ENCODE data around the gene IQSEC1. TPM values are rescaled to one million over a fixed set of nuclear protein-coding genes. Genes with fewer than 3 reads are reported as not detected.

The IQSEC1 gene
- total and polyA plus RNA-seq, 2 donors (not counting 3 experiments of a cell fraction or from before 2014, with no cell fraction given) = 5.2 to 18.0 TPM

GRCh38 chr3:13120928-13121552 is 47.8 kb upstream of the IQSEC1 start:
- no peaks in the 10 kb centered on the region for H3K9me3 ChIP-seq (replicated peaks; ENCODE audit: control insufficient read depth, insufficient read depth, low read length)
- DNase-seq (ENCODE audit: low read depth, low spot score) = no peak
- H3K9ac ChIP-seq (replicated peaks; ENCODE audit: extremely low read depth, insufficient read depth, low read length) = no peak overlapping the region
- no peaks in the 10 kb centered on the region for H3K4me1 ChIP-seq (ENCODE audit: control insufficient read depth, extremely low read depth, insufficient read depth, low read length)
- intact Hi-C loops (cut with micrococcal nuclease) (no loop called here), dilution Hi-C loops (cut with MboI; ENCODE audit: extremely low pct_ligation_motif_present, low sequenced_read_pairs) (no loop called here)
- ChIA-PET POLR2A (no interaction called here), CTCF (no interaction called here)
- H3K36me3 ChIP-seq (ENCODE audit: control insufficient read depth in 2 of 2, extremely low read depth in 1 of 2, insufficient read depth in 2 of 2, low read length in 2 of 2) = no peaks in the 10 kb centered on the region
- H2AFZ ChIP-seq (ENCODE audit: low read depth, low read length) = no peak overlapping the region
- no peak overlapping the region for H3K4me3 ChIP-seq (replicated peaks in 1 of 3; ENCODE audit: insufficient read depth in 1 of 3, low read depth in 1 of 3, low read length in 3 of 3)
- no peaks in the 10 kb centered on the region for H4K20me1 ChIP-seq (replicated peaks; ENCODE audit: control insufficient read depth, extremely low read depth, insufficient read depth, low read length)
- no peaks in the 10 kb centered on the region for H3K79me2 ChIP-seq (ENCODE audit: control insufficient read depth, insufficient read depth, low read length)
- H3K27me3 ChIP-seq (ENCODE audit: control insufficient read depth in 2 of 2, insufficient read depth in 2 of 2, low read length in 2 of 2) = no peaks in the 10 kb centered on the region
- TF ChIP-seq POLR2A (IDR thresholded peaks at IDR 0.05; ENCODE audit: low read depth, low read length) (no peak), EZH2 (IDR thresholded peaks at IDR 0.05; ENCODE audit: borderline replicate concordance, low read depth, low read length, severe bottlenecking) (no peak), POLR2AphosphoS5 (IDR thresholded peaks at IDR 0.05; ENCODE audit: insufficient read depth, low read depth, low read length) (no peak), JUN (IDR thresholded peaks at IDR 0.05; ENCODE audit: borderline replicate concordance, insufficient read depth, insufficient read length, low read depth) (no peak), MYC (IDR thresholded peaks at IDR 0.05; ENCODE audit: low read depth, low read length) (no peak), MAX (IDR thresholded peaks at IDR 0.05; ENCODE audit: insufficient read depth, insufficient read length) (no peak), CTCF (IDR thresholded peaks at IDR 0.05; ENCODE audit: extremely low read depth in 1 of 2, insufficient read depth in 1 of 2, low read depth in 1 of 2, low read length in 2 of 2) (no peak), GATA2 (IDR thresholded peaks at IDR 0.05; ENCODE audit: insufficient read depth, insufficient read length, low read depth, low read length) (no peak), FOS (IDR thresholded peaks at IDR 0.05; ENCODE audit: borderline replicate concordance, insufficient read depth, low read length) (no peak)
- H3K9me1 ChIP-seq (replicated peaks; ENCODE audit: control insufficient read depth, extremely low read depth, insufficient read depth, low read length) = no peaks in the 10 kb centered on the region
- no peak for FAIRE-seq
- H3K27ac ChIP-seq (ENCODE audit: insufficient read depth, low read depth, low read length) = no peak overlapping the region
- no peak overlapping the region for H3K4me2 ChIP-seq (ENCODE audit: insufficient read depth, low read length)
- no TSS peak for BruUV-seq (replicated peaks)
